Effector memory CD4-positive, alpha-beta T cell (primary cell): Measurements from ENCODE around the gene ASB2.

ENCODE experiments used
- DNase-seq, 3 donors: peaks; one replicate each; pipeline ENCODE4 v3.0.0-alpha.2; 2020
- H3K27ac ChIP-seq: 2 replicates; pipeline ENCODE4 v1.7.0; 2013; ENCODE audit warnings: mild to moderate bottlenecking, low read length, moderate library complexity; ENCODE audit not compliant: insufficient read depth, poor library complexity, severe bottlenecking
- H3K27me3 ChIP-seq: replicated peaks from 2 replicates; pipeline ENCODE4 v1.7.0; 2013; ENCODE audit warnings: mild to moderate bottlenecking, low read length; ENCODE audit not compliant: insufficient read depth, control insufficient read depth, poor library complexity, severe bottlenecking
- H3K36me3 ChIP-seq: 2 replicates; pipeline ENCODE4 v1.7.0; 2013; ENCODE audit warnings: mild to moderate bottlenecking, low read length, moderate library complexity; ENCODE audit not compliant: control insufficient read depth, insufficient read depth
- H3K4me1 ChIP-seq: 2 replicates; pipeline ENCODE4 v1.7.0; 2013; ENCODE audit warnings: low read length, mild to moderate bottlenecking; ENCODE audit not compliant: control insufficient read depth, insufficient read depth, poor library complexity, severe bottlenecking
- H3K4me3 ChIP-seq: 2 replicates; pipeline ENCODE4 v1.7.0; 2013; ENCODE audit warnings: low read length, low read depth, mild to moderate bottlenecking; ENCODE audit not compliant: insufficient read depth, poor library complexity, severe bottlenecking
- H3K9me3 ChIP-seq: 2 replicates; pipeline ENCODE4 v1.7.0; 2013; ENCODE audit warnings: mild to moderate bottlenecking, low read length, moderate library complexity; ENCODE audit not compliant: control insufficient read depth

Gene ASB2

GRCh38 chr14:93993382-93993781 is 17.0 kb upstream of the ASB2 start:
- no peaks in the 10 kb centered on the region for H3K9me3 ChIP-seq
- no peaks in the 10 kb centered on the region for H3K27me3 ChIP-seq
- no peak overlapping the region for H3K27ac ChIP-seq
- H3K4me1 ChIP-seq, result no peaks in the 10 kb centered on the region
- no peak for DNase-seq
- H3K4me3 ChIP-seq, result no peak overlapping the region
- H3K36me3 ChIP-seq, result no peaks in the 10 kb centered on the region

DNA sequence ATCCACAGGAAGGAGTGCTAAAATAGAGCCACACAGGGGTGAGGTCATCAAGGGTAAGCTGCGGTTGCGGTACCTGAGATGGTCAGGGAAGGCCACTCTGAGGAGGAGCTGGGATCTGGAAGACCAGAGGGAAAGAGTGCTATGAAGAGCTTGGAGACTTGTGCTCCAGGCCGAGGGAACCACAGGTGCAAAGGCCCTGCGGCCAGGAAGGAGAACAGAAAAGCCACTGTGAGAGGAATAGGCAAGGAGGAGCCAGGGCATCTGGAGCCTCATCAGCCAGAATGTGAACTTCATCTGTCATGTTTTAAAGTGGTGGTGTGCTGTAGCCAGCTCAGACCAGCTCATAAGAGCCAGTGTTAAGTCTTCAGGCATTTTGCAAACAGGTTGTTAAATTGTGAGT is 15.3 kb upstream of the ASB2 start:
- Histone ChIP-seq H3K4me3 (no peak overlapping the region), H3K27ac (no peak overlapping the region), H3K36me3 (no peaks in the 10 kb centered on the region), H3K4me1 (no peaks in the 10 kb centered on the region), H3K27me3 (no peaks in the 10 kb centered on the region), H3K9me3 (no peaks in the 10 kb centered on the region)
- DNase-seq, result no peak

GRCh38 chr14:93991212-93991611 is 14.8 kb upstream of the ASB2 start:
- Histone ChIP-seq H3K36me3 (no peaks in the 10 kb centered on the region), H3K4me1 (no peaks in the 10 kb centered on the region), H3K27ac (no peak overlapping the region), H3K9me3 (no peaks in the 10 kb centered on the region), H3K4me3 (no peak overlapping the region), H3K27me3 (no peaks in the 10 kb centered on the region)
- no peak for DNase-seq

GRCh38 chr14:93989939-93990338 is 13.6 kb upstream of the ASB2 start:
- no peaks in the 10 kb centered on the region for H3K4me1 ChIP-seq
- H3K9me3 ChIP-seq, result no peaks in the 10 kb centered on the region
- no peak for DNase-seq
- H3K27me3 ChIP-seq, result no peaks in the 10 kb centered on the region
- H3K36me3 ChIP-seq, result no peaks in the 10 kb centered on the region
- H3K4me3 ChIP-seq, result no peak overlapping the region
- no peak overlapping the region for H3K27ac ChIP-seq

- H3K9me3 ChIP-seq, result no peaks in the 10 kb centered on the region
- no peaks in the 10 kb centered on the region for H3K36me3 ChIP-seq
- H3K27me3 ChIP-seq, result no peaks in the 10 kb centered on the region
- DNase-seq, result no peak
- H3K4me3 ChIP-seq, result no peak overlapping the region
- H3K27ac ChIP-seq, result no peak overlapping the region
- H3K4me1 ChIP-seq, result no peaks in the 10 kb centered on the region
Observed at GRCh38 chr14:93987815-93988476, 11.6 kb upstream of the ASB2 start.

- Histone ChIP-seq H3K9me3 (no peaks in the 10 kb centered on the region), H3K36me3 (no peaks in the 10 kb centered on the region), H3K27ac (no peak overlapping the region), H3K4me3 (no peak overlapping the region), H3K4me1 (no peaks in the 10 kb centered on the region), H3K27me3 (no peaks in the 10 kb centered on the region)
- DNase-seq, result no peak
Observed at GRCh38 chr14:93987376-93987775, 11.0 kb upstream of the ASB2 start.

- Histone ChIP-seq H3K4me1 (no peaks in the 10 kb centered on the region), H3K27me3 (no peaks in the 10 kb centered on the region), H3K27ac (no peak overlapping the region), H3K9me3 (no peaks in the 10 kb centered on the region), H3K36me3 (no peaks in the 10 kb centered on the region), H3K4me3 (no peak overlapping the region)
- no peak for DNase-seq
Observed at GRCh38 chr14:93986955-93987354, 10.6 kb upstream of the ASB2 start.

DNA sequence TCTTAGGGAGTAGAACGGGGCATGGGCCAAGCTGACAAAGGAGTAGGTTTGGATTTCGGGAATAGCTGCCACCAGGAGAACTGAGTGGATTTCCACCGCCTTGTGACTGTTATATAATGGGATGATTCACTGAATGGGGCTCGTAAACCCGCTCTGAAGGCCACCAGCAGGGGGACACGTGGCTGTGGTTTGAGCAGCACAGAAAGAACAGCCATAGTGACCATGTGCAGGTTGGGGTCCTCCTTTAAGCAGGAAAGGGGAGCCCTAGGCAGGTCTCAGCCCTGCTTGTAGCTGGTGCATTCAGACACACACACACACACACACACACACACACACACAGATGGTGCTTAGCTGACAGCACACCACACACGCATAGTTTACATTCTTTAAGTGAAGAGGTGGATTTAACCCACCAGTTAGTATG is 8.6 kb upstream of the ASB2 start:
- H3K27me3 ChIP-seq, result no peaks in the 10 kb centered on the region
- no peak overlapping the region for H3K4me3 ChIP-seq
- H3K9me3 ChIP-seq, result no peaks in the 10 kb centered on the region
- DNase-seq, result no peak
- H3K27ac ChIP-seq, result no peak overlapping the region
- no peaks in the 10 kb centered on the region for H3K36me3 ChIP-seq
- no peaks in the 10 kb centered on the region for H3K4me1 ChIP-seq

- H3K36me3 ChIP-seq, result no peaks in the 10 kb centered on the region
- H3K4me1 ChIP-seq, result peaks cover 2% of the 10 kb centered on the region
- H3K4me3 ChIP-seq, result no peak overlapping the region
- H3K9me3 ChIP-seq, result no peaks in the 10 kb centered on the region
- no peak overlapping the region for H3K27ac ChIP-seq
- no peak for DNase-seq
- no peaks in the 10 kb centered on the region for H3K27me3 ChIP-seq
Observed at GRCh38 chr14:93984070-93984469, 7.7 kb upstream of the ASB2 start.

DNA sequence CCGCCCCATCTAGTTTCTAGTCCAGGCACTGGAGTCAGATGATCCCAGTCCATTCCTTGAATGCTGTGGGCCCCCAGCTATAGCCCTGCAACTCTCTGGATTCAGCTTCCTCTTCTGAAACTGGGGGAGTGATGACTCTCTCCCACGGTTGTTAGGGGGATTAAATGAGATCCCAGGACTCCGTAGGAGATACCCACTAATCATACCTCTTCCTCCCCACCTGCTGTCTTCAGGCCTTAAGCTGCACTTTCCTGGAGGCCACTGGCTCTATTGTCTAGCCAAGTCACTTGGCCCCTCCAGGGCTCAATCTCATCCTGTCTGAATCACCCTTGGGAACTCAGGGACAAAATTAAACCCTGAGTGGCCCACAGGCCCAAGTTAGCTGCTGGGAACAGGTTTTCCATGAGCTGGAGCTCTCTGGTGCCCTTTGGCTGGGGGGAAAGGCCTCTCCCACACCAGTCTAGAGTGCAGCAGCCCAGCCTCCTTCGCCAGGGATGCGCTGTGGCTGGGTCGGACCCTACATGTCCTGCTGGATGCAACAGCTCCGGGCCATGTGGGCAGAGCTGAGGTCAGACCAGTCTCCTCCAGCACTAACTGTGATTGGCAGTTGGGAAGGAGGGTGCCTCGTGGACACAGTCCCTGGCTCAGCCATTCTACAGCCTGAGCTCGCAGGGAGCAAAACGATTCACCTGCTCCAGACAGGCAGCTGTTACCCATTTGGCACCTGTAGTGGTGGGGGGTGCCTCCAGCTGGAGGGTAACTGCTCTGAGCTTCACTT is 6.0 kb upstream of the ASB2 start:
- no peak for DNase-seq
- H3K9me3 ChIP-seq, result no peaks in the 10 kb centered on the region
- peaks cover 10% of the 10 kb centered on the region for H3K4me1 ChIP-seq
- H3K4me3 ChIP-seq, result no peak overlapping the region
- H3K36me3 ChIP-seq, result no peaks in the 10 kb centered on the region
- no peaks in the 10 kb centered on the region for H3K27me3 ChIP-seq
- no peak overlapping the region for H3K27ac ChIP-seq
